Fibroblast of skin of right biceps (primary cell): ENCODE results near the gene FOXE3.

Experiments used
- DNase-seq: peaks from one replicate; pipeline ENCODE4 v3.0.0-alpha.2; 2013

Gene FOXE3

DNA sequence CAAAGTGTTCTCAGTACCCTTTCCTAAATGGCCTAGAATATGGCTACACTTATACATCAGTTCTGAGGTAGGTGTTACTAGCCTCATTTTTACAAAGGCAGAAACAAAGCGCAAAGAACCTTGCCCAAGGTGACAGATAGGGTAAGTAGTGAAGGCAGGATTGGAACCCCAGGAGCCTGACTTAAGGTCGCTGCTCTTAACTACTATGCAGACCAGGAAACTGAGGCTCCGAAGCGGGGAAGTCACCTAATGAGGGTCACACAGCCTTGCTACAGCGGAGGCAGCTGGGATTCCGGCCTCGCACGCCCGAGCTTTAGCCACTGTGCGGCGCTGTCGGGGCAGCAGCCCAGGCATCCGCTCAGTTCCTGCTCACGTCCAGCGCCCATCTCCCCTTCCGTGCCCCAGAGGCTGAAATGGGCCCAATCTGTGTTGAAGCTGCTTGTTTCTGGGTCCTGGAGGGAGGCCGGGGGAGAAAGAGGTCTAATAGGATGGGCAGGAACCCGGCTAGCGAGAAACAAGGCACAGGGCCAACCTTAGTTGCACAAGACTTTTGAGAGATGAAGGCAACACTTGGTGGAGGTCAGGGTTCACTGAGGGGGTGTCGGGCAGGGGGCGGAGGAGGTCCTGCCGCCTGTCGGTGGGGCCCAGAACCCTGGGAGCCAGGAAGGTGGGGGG, 20.4 kb downstream of the FOXE3 start:
- peak; percentile 53 for DNase-seq

DNA sequence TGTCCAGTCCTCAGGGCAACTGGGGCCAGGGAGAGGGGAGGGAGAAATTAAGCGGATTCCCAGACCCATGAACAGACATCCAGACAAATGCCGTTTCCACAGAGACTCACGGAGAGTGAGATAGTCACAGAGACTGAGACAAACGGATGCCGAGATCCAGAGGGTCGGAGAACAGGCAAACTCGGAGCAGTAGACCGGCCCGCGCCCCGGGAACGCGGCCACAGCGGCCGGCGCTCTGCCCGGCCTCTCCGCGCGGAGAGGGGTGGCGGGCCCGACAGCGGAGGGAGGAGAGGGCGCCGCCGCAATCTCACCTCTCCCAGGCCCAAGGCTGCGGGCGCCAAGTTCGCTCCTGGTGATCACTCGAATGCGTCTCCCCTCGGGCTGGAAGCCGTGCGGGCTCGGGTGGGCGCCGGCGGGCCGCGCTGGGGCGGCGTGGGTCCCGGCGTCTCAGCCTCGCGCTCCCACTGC, 20.9 kb downstream of the FOXE3 start:
- no peak for DNase-seq

GRCh38 chr1:47437447-47438164, 21.5 kb downstream of the FOXE3 start, which contains the start of gene FOXD2:
FOXD2 (plus strand) TSS chr1:47438044; CDS start chr1:47438136, 92 bp downstream.
- DNase-seq, result peak; percentile 75

- no peak for DNase-seq
These were observed 22.3 kb downstream of the FOXE3 start for GRCh38 chr1:47438165-47439016.

GRCh38 chr1:47439017-47439818, 23.1 kb downstream of the FOXE3 start:
- no peak for DNase-seq

DNA sequence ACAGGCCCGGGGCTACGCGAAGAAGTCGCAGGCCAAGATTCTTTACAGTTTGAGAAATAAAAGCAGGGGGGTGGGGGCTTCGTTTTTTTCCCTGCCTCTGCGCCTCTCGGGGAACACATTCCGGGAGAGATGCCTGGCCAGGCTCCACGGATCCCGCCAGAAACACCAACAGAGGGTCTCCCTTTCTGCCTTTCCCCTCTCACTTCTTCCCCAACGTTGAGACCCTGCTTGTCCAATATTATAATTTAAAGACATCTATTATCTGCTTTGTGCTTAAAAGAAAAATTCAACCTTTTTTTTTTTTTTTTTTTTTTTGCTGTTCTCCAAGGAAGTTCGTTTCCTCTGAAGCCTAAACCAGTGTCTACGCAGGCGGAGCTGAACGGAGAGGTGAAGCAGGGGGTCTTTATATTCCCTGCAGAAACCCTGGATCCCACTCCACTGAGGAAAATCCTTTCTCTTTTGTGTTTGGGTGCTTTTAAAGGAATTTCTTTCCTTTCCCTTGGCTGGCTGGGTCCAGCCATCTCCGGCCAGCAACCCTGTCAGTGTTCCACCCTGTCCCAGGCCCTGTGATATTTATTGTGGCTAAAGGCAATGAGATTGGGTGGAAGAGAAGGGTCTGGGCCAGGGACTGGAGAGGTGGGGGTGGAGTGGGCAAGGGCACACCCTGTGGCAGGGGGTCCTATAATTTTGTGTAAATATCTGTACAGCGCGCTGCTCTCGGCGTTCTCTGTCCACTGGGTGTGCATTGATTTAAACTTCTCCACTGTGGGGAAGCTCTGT, 23.9 kb downstream of the FOXE3 start:
- no peak for DNase-seq

- DNase-seq, result no peak
These were observed 24.6 kb downstream of the FOXE3 start for GRCh38 chr1:47440599-47441081.

DNA sequence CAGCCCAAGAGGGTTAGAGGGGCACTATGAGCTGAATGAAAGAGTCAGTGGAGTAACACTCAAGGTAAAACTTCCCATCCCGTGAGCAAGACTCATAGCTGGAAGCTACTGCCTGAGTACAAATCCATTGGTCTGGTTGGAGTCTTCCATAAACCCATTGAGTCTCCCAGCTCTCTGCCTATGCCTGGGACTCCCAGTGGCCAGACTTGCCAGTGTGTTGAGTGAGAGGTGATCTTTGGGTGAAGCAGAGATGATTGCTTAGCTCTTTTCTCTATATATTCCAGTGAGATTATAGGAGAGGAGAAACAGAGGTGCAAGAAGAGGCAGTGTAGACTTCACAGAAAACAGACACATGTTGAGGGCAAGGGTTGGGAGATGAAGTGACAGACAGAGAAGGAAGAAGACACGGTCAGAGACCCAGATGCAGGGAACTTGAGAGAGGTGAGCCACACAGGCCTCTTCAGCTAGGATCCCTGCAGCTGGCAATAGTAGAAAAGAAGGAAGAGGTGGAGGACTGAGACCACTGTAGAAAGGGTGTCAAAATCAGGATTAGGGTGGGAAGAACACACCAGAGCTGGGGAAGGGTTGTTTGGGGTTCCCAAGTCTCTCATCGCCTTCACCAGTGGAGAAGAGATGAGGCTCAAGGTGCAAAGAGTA, 25.5 kb downstream of the FOXE3 start:
- DNase-seq, result no peak

GRCh38 chr1:47442202-47442601, 26.1 kb downstream of the FOXE3 start:
- no peak for DNase-seq

GRCh38 chr1:47442842-47443529, 26.9 kb downstream of the FOXE3 start:
- DNase-seq, result no peak

DNA sequence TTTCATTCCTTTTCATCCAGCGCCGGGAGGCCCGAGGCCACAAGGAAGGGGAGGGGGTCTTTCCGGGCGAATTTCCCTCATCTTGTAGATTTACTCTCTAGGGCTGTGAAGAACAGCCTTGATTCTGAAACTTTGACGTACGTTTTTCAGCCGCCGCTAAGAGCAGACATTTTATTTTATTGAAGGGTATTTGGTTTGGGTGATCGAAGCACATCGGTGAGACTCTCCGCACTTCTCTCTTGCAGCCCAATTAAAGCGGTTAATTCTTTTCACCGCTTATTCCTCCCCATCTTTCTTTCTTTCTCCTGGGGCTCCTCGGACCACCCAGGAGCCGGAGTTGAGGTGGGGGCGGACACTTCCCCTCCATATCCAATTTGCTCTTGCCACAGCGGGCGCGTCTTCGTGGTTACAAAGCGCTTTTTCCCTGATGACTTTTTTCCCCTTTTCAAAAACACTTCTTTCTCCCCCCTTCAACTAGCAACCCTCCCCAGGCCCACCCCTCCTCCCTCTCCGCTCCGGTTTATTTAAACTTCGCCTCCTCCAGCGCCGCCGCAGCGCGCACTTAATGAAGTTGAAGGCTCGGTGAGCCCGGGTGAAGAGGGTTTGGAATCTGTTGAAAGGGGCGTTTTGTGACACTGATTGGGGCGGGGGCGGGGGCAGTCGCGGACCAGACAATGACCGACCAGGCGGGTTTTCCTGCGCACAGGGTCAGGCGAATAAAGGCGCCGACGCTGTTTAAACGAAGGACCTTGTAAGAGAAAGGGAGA, 27.6 kb downstream of the FOXE3 start:
- DNase-seq, result no peak

- DNase-seq, result no peak
These were observed 28.1 kb downstream of the FOXE3 start for GRCh38 chr1:47444297-47444561.

DNA sequence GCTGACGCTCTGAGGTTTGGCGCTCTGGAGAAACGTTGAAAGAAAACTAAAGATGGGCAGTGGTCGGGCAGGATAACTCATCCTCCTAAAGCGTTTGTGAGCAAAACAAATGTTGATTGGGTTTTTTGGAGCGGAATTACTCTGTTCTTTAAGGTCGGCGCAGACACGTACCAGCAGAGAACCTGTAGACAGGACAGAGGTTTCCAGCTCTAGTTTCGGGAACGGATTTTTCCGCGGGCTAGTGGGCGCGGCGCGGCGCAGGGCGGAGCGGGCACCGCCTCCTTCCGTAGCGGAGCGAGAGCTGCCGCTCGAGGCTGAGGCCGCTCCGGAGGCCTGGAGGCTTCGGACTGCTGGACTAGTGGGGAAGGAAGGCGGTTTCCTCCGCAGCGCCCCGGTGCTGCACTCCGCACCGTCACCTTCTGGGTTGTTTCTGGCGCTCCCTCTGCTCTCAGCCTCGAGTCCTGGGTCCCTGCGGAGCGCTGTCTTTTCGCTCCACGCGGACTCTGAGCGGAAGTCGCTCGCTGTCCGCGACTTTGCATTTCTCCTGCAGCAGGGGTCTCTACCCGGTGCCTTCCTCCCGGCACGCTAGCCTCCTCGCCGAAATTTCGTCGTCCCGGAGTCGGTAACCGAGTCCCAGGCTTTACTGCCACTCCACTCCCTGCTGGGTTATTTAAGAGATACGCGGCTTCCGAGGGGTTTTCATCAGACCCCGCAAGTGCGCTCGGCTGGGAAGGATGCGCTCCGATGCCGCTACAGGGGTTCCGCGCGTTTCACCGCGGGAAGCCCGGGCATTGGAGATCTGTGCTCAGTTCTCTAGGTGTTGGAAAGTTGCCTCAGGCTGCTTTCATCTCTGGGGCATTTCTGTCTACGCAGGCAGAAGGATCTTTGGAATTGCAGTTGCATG, 28.7 kb downstream of the FOXE3 start:
- DNase-seq, result no peak

GRCh38 chr1:47445823-47446550, 29.9 kb downstream of the FOXE3 start:
- DNase-seq, result no peak

GRCh38 chr1:47448462-47449222, 32.6 kb downstream of the FOXE3 start:
- DNase-seq, result no peak

DNA sequence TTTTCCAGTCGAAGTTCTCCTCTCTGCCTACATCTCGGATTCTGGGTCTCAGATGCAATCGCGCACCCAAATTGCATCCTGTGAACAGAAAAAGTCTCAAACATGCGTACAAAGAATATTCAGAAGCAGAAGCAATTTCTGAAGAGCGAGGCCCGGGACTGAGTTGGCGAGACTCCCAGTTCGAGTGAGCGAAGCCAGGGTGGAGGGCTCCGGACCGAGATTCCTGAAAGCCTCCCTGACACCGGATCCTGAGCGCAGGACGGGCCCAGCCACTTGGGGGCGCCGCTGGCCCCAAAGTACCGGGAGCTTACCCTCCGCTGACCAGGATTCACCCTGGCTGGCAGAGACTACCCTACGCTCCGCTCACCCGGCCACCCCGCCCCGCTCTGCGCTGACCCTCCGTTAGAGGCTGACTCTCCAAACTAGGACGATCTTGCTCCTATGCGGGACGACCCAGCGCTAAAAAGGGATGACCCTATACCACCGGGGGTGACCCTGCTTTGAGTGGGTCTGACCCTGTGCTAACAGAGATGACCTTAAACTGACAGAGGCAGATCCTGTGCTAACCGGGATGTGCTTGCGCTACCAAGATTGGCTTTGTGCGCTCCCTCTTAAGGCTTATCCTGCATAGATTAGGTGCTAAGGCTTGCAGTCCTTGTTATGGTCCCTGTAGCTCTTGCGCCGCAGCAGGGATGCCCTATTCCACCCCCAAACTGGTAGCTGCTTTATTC, 33.9 kb downstream of the FOXE3 start:
- DNase-seq, result no peak

GRCh38 chr1:47450606-47451005, 34.5 kb downstream of the FOXE3 start:
- no peak for DNase-seq
